ENCODE measurements around the gene TRIP6. TPM values are rescaled to one million over a fixed set of nuclear protein-coding genes. Genes with fewer than 3 reads are reported as not detected.

The TRIP6 gene
- total RNA-seq, 1 donor from 2014 or later, result 56.5 TPM

- Histone ChIP-seq H3K9me3 (no peaks in the 10 kb centered on the region), H3K4me1 (peaks cover 42% of the 10 kb centered on the region), H3K36me3 (peaks cover 67% of the 10 kb centered on the region), H3K4me3 (peak overlapping the region; percentile 91), H3K27ac (peak overlapping the region; percentile 95), H3K27me3 (ENCODE audit: low read depth) (no peaks in the 10 kb centered on the region)
- DNase-seq (no peak), ATAC-seq (no peak)
- intact Hi-C loops (cut with DNase I), result no loop called here
- TF ChIP-seq, protein P1, sequence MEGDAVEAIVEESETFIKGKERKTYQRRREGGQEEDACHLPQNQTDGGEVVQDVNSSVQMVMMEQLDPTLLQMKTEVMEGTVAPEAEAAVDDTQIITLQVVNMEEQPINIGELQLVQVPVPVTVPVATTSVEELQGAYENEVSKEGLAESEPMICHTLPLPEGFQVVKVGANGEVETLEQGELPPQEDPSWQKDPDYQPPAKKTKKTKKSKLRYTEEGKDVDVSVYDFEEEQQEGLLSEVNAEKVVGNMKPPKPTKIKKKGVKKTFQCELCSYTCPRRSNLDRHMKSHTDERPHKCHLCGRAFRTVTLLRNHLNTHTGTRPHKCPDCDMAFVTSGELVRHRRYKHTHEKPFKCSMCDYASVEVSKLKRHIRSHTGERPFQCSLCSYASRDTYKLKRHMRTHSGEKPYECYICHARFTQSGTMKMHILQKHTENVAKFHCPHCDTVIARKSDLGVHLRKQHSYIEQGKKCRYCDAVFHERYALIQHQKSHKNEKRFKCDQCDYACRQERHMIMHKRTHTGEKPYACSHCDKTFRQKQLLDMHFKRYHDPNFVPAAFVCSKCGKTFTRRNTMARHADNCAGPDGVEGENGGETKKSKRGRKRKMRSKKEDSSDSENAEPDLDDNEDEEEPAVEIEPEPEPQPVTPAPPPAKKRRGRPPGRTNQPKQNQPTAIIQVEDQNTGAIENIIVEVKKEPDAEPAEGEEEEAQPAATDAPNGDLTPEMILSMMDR (IDR thresholded peaks at IDR 0.05), result no peak
These were observed 6.6 kb downstream of the TRIP6 start for GRCh38 chr7:100873599-100874299.

DNA sequence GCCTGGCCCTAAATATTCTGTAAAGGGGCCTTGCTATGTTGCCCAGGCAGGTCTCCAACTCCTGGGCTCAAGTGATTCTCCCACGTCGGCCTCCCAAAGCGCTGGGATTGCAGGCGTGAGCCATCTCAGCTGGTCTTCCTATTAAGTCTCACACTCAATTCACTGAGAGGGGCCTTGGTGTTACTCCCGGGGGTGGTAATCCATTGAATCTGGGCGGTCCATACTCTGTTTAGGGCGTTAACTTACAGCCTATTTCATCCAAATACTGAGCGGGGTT is 7.1 kb downstream of the TRIP6 start:
- H3K4me1 ChIP-seq, result peaks cover 43% of the 10 kb centered on the region
- no peaks in the 10 kb centered on the region for H3K9me3 ChIP-seq
- H3K27me3 ChIP-seq (ENCODE audit: low read depth), result no peaks in the 10 kb centered on the region
- TF ChIP-seq, protein P1 (IDR thresholded peaks at IDR 0.05), result no peak
- H3K36me3 ChIP-seq, result peaks cover 72% of the 10 kb centered on the region
- ATAC-seq (peak in 1 of 2 donors; percentile 0), DNase-seq (no peak)
- H3K4me3 ChIP-seq, result peak overlapping the region; percentile 91
- H3K27ac ChIP-seq, result peak overlapping the region; percentile 95
- intact Hi-C loops (cut with DNase I), result no loop called here

DNA sequence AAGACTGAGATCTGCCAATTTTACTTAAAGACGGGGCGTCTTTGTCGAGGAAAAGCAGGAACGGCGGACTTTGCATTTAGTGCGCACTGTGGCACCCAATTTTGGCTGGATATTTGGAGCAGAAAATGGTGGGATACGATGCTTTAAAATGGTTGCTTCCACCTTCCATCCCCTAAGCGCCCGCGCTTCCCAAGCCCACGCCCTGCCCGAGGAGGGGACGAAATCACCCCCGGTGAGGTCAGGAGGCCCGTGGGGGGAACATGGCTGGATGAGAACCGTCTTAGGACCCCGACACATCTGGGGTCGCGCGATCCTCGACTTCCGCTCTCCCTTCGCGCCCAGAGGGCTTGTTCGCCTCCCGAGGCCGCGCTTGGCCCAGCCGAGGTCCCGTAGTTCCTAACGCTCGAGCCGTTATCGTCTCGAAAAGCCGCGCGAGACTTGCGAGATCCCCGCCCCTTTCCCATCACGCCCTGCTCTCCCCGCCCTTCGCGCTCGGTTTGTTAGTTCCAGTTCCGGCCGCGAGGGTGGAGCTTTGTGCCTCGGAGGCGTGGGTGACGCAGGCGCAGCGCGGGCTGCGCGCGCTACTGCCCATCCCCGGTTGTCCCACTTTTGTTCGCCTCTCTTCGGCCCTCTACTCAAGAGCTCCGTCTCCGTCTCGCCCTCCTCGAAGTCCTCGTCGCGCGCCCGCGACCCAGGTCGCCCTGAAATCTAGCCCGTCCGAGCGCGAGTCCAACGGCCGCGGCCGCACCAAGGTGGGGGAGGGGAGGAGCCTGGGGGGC is 7.6 kb downstream of the TRIP6 start, which contains the start of gene SRRT:
SRRT (plus strand) TSS at position 527 of the 779 bp plus-strand sequence. CDS start 488 bp downstream, outside the sequence.
- peaks cover 77% of the 10 kb centered on the region for H3K36me3 ChIP-seq
- peak within 1 kb of the TSS; percentile 95 for H3K27ac ChIP-seq
- peaks cover 43% of the 10 kb centered on the region for H3K4me1 ChIP-seq
- DNase-seq (peak; percentile 99), ATAC-seq (peak; percentile 98 to 99)
- no peaks in the 10 kb centered on the region for H3K27me3 ChIP-seq (ENCODE audit: low read depth)
- intact Hi-C loops (cut with DNase I), result no loop called here
- TF ChIP-seq, protein P1 (IDR thresholded peaks at IDR 0.05), result peak; percentile 46
- H3K9me3 ChIP-seq, result no peaks in the 10 kb centered on the region
- H3K4me3 ChIP-seq, result peak within 1 kb of the TSS; percentile 91

GRCh38 chr7:100875356-100875751 is 8.2 kb downstream of the TRIP6 start:
- intact Hi-C loops (cut with DNase I), result no loop called here
- DNase-seq, result no peak
- peaks cover 77% of the 10 kb centered on the region for H3K36me3 ChIP-seq
- H3K9me3 ChIP-seq, result no peaks in the 10 kb centered on the region
- H3K4me1 ChIP-seq, result peaks cover 43% of the 10 kb centered on the region
- peak overlapping the region; percentile 95 for H3K27ac ChIP-seq
- no peaks in the 10 kb centered on the region for H3K27me3 ChIP-seq (ENCODE audit: low read depth)
- TF ChIP-seq, protein P1 (IDR thresholded peaks at IDR 0.05), result no peak
- peak overlapping the region; percentile 91 for H3K4me3 ChIP-seq
- ATAC-seq, result peak; percentile 65 to 67

- TF ChIP-seq, protein P1 (IDR thresholded peaks at IDR 0.05), result no peak
- H3K9me3 ChIP-seq, result no peaks in the 10 kb centered on the region
- H3K4me1 ChIP-seq, result peaks cover 43% of the 10 kb centered on the region
- H3K27ac ChIP-seq, result no peak overlapping the region
- no peaks in the 10 kb centered on the region for H3K27me3 ChIP-seq (ENCODE audit: low read depth)
- H3K36me3 ChIP-seq, result peaks cover 77% of the 10 kb centered on the region
- DNase-seq, result no peak
- no peak for ATAC-seq
- no peak overlapping the region for H3K4me3 ChIP-seq
- intact Hi-C loops (cut with DNase I), result no loop called here
These were observed 10.8 kb downstream of the TRIP6 start for GRCh38 chr7:100878013-100878412.

Measured in lower lobe of right lung (tissue), 2 donors.